ENCODE data around the gene EIF2D.
"Not testable (repeated sequence)": the region's sequence is repeated elsewhere in the genome, so short reads cannot be mapped to it uniquely, and the experiment has no call there.

The EIF2D gene

GRCh38 chr1:206635080-206635977, 23.1 kb upstream of the EIF2D start, which contains the start of gene DYRK3:
Gene DYRK3, plus strand, starts transcription at chr1:206635536. Its CDS starts 168 bp downstream, at chr1:206635704.
- peak; percentile 93 for DNase-seq

DNA sequence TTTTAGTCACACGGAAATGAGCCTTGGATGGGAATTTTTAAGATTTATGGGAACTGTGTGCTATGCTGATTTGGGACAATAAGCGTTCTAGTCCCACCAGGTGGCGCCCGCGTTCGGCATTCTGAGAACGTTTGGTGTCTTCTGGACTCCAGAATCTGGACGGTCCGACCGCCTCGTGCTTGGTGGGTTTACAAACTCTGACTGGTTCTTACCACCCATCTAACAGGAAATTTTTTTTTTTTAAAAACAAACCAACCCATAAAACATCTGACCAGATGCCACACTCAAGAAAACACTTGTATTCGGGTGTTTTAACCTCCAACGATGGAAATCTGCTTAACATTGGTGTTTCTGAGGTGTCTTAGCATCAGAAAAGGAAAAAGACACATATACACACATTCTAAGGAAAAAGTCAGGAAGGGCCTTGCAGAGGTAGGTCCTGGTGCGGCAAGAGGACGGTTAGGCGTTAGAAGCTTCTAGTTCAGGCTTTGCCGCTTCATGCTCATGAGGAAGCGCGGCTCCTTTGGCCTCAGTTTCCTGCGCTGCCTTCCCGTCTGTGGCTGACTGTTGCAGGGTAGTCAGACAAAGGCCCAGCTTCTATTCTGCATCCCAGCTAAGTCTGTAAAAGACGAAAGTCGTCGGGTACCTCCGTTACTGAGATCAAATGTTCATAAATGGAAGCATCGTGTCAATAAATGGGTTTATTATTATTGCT, 22.3 kb upstream of the EIF2D start:
- peak; percentile 88 for DNase-seq

GRCh38 chr1:206633708-206634121, 21.4 kb upstream of the EIF2D start:
- DNase-seq = no peak

GRCh38 chr1:206631085-206631509, 18.8 kb upstream of the EIF2D start:
- DNase-seq = peak; percentile 80

- DNase-seq = no peak
Measured at GRCh38 chr1:206628916-206629315, 16.7 kb upstream of the EIF2D start.

GRCh38 chr1:206626396-206626795, 14.1 kb upstream of the EIF2D start:
- DNase-seq = not testable (repeated sequence)

GRCh38 chr1:206609229-206609991, 2.9 kb downstream of the EIF2D start:
- no peak for DNase-seq

DNA sequence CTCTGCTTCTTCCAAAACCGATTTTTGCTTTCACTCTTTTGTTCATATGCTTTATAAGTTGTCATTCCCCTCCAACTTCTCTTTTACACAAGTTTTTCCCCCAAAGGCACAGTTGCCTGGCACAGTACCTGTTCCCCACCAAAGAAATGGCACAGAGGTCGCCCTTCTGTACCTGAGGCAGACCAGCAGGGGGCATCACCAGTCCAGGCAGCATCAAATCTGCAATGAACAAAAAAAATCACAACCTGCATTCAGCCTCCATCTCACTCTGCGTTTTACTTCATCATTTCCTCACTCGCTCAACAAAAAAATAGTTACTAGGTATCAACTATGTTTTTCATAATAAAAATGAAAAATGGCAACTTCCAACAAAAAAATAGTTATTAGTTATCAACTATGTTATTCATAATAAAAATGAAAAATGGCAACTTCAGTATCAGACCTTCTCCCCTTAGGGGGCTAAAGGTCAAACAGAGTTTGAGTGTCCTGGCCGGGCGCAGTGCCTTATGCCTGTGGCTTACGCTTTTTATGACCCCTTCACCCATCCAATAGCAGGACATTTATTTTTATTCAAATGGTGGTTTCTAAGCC, 4.1 kb downstream of the EIF2D start:
- DNase-seq = peak; percentile 32

GRCh38 chr1:206606867-206607266, 5.4 kb downstream of the EIF2D start:
- DNase-seq = peak; percentile 5

GRCh38 chr1:206604861-206605260, 7.4 kb downstream of the EIF2D start:
- DNase-seq = no peak

DNA sequence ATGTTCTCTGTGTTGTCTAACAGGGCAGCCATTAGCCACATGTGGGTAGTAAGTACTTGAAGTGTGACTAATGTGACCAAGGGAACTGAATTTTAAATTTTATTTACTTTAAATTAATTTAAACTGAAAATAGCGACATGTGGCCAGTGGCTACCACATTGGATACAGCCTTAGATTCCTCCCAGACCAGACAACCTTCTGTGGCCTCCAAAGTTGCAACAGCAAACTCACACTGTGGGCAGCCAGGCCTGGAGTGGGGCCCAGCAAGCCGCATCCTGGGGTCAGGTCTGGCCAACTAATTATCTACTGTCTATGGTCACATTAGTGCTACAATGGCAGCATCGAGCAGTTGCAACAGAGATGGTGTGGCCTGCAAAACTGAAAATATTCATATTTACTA, 11.7 kb downstream of the EIF2D start:
- DNase-seq = no peak

- DNase-seq = no peak
Measured at GRCh38 chr1:206596319-206596666, 16.0 kb downstream of the EIF2D start.

GRCh38 chr1:206595581-206596318, 16.5 kb downstream of the EIF2D start:
- DNase-seq = no peak

DNA sequence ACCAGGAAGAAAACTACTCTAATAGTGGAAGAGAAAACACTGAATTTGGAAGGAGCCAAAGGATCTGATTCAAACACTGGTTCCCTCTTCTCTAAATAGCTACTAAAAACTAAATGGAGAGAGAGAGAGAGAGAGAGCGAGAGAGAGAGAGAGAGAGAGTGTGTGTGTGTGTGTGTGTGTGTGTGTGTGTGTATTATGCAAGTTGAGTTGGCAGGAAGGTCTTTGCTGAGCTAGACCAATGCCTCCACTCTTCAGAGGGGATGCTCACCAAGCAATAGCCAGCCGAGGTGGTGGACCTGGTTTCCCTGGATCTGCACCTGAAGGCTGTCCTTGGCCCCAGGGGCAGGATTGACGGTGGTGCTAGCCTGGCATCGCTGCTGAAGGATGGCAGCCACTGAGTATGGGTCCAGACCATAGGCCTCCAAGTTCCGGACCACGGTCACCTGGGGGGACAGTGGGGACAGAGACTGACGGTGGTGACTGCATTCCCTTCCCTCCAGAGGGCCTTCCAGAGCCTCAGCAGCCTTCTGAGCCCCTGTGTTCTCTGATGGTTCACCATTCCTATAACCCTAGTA, 18.8 kb downstream of the EIF2D start:
- DNase-seq = no peak

DNA sequence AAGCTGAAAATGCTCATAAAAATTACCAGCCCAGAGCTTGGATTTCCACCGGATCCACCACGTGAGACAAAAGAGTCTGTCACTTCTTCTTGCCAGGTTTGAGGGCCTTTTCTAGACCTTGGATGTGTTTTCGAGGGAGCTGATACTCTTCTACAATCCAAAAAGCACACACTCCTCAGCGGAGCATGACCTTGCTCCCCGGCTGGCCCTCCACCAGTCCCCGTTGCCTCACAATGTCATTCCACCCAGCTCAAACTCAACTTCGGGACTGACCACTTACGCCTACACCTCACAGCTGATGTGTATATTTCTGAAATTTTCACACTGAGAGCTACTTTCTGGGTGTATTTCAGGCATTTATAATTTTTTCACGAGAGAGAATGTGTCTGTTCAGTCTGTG, 20.6 kb downstream of the EIF2D start:
- no peak for DNase-seq

GRCh38 chr1:206591226-206591625, 21.0 kb downstream of the EIF2D start:
- no peak for DNase-seq

DNA sequence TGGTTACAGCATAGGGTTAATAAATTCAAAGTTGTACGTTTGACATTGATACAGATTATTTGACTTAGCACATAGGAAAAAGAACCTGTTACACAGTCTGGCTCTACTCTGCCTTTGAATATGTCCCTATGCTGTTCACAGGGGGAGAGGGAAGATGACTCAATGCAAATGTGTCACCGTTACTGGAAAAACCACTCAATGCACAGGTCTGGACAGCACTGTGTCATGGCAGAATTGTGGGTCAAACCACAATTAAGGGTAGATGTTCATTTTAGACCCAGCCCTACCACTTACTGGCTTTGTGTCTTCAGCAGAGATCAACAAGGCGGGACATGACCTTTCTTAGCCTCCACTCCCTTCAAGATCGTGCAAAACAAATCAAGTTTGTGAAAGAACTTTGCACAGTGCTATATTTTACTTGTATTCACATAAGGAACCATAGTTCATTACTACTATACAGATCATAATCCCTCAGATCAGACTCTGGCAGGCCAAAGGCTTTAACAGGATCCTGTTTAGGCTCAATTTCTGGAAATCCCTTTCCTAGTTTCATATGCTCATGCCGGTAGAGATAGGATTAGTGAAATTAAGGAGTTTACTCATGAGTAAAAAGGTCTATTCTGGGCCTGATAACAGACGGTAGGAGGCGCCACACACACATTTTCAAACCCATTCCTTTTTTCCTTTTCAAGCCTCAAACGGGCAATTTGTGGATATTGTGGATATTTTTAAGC, 22.1 kb downstream of the EIF2D start:
- DNase-seq = no peak

GRCh38 chr1:206589206-206589605, 23.1 kb downstream of the EIF2D start:
- DNase-seq = no peak

DNA sequence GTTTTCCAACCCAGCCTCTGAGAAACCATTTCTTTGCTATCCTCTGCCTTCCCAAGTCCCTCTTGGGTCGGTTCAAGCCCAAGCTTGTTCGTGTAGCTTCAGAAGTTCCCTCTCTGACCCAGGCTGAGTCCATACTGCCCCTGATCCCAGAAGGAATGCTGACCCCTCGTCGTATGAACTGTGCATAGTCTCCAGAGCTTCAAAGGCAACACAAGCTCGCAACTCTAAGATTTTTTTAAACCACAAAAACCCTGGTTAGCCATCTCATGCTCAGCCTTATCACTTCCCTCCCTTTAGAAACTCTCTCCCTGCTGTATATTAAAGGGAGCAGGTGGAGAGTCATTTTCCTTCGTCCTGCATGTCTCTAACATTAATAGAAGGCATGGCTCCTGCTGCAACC, 23.8 kb downstream of the EIF2D start:
- DNase-seq = no peak

DNA sequence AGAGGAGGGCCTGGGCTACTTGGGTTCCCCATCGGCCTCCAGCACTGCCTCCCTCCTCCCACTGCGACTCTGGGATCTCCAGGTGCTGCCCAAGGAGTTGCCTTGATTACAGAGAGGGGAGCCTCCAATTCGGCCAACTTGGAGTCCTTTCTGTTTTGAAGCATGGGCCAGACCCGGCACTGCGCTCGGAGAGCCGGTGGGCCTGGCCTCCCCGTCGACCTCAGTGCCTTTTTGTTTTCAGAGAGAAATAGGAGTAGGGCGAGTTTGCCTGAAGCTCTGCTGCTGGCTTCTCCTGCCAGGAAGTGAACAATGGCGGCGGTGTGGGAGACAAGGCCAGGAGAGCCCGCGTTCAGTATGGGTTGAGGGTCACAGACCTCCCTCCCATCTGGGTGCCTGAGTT, 24.4 kb downstream of the EIF2D start:
- DNase-seq = no peak

Measured in NCI-H146 (cell line).